IMR-90 (cell line): Measurements from ENCODE around the gene KDM2B.

Experiments
- CTCF ChIP-seq: conservative IDR thresholded peaks from 2 replicates; pipeline ENCODE4 v1.5.1; 2012; ENCODE audit warnings: mild to moderate bottlenecking, low read depth, low read length, improper control_type of control experiment
- FOS ChIP-seq: fragments of 150-350 bp; IDR thresholded peaks from 2 replicates; pipeline ENCODE4 v1.6.1; 2016; ENCODE audit warnings: low read depth, low read length
- POLR2A ChIP-seq: IDR thresholded peaks from 2 replicates; pipeline ENCODE4 v1.6.1; 2012; ENCODE audit warnings: mild to moderate bottlenecking, low read depth, low read length

GRCh38 chr12:121534495-121535148 is 46.2 kb downstream of the KDM2B start:
- TF ChIP-seq CTCF, result no peak
- TF ChIP-seq POLR2A, result no peak
- TF ChIP-seq FOS, result no peak
